Fibroblast of mammary gland (primary cell): Measurements from ENCODE around the gene NPC1L1.
A peak's percentile ranks its signal among the peaks of the same experiment; 100 is the strongest.
"Not testable (repeated sequence)": the region's sequence is repeated elsewhere in the genome, so short reads cannot be mapped to it uniquely, and the experiment has no call there.

ENCODE experiments used
- DNase-seq: peaks from one replicate; pipeline ENCODE4 v3.0.0-alpha.2; 2010; ENCODE audit warnings: low read depth
- H3K4me3 ChIP-seq: 2 replicates; pipeline ENCODE4 v1.5.1; 2011; ENCODE audit warnings: low read depth, mild to moderate bottlenecking, low read length, moderate library complexity; ENCODE audit not compliant: control insufficient read depth
- TF ChIP-seq, protein P1 (sequence below): conservative IDR thresholded peaks from 2 replicates; pipeline ENCODE4 v1.5.1; 2011; ENCODE audit warnings: low read depth, low read length, inconsistent platforms; ENCODE audit not compliant: control insufficient read depth, insufficient read depth

The NPC1L1 gene

GRCh38 chr7:44515590-44516268, 25.4 kb downstream of the NPC1L1 start:
- DNase-seq = no peak
- H3K4me3 ChIP-seq = no peak overlapping the region
- TF ChIP-seq, protein P1, sequence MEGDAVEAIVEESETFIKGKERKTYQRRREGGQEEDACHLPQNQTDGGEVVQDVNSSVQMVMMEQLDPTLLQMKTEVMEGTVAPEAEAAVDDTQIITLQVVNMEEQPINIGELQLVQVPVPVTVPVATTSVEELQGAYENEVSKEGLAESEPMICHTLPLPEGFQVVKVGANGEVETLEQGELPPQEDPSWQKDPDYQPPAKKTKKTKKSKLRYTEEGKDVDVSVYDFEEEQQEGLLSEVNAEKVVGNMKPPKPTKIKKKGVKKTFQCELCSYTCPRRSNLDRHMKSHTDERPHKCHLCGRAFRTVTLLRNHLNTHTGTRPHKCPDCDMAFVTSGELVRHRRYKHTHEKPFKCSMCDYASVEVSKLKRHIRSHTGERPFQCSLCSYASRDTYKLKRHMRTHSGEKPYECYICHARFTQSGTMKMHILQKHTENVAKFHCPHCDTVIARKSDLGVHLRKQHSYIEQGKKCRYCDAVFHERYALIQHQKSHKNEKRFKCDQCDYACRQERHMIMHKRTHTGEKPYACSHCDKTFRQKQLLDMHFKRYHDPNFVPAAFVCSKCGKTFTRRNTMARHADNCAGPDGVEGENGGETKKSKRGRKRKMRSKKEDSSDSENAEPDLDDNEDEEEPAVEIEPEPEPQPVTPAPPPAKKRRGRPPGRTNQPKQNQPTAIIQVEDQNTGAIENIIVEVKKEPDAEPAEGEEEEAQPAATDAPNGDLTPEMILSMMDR = no peak

DNA sequence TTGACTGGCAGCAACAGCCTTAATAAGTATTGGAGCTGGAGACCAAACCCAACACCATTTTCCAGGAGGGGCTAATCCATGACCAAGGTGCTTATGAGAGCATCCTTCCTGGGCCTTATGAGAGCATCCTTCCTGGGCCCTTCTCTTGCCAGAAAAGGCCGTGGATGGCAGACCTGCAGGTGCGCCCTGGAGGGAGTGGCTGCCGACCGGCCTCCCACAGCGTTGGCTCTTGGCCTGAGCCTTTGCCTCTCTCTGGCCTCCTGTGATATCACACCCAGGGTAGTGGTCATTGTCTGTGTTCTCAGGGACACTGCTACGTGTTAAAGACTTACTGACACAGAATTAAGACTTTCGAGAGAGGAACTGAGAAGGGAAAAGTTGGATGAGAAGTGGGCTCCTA, 28.4 kb downstream of the NPC1L1 start:
- TF ChIP-seq, protein P1 = no peak

DNA sequence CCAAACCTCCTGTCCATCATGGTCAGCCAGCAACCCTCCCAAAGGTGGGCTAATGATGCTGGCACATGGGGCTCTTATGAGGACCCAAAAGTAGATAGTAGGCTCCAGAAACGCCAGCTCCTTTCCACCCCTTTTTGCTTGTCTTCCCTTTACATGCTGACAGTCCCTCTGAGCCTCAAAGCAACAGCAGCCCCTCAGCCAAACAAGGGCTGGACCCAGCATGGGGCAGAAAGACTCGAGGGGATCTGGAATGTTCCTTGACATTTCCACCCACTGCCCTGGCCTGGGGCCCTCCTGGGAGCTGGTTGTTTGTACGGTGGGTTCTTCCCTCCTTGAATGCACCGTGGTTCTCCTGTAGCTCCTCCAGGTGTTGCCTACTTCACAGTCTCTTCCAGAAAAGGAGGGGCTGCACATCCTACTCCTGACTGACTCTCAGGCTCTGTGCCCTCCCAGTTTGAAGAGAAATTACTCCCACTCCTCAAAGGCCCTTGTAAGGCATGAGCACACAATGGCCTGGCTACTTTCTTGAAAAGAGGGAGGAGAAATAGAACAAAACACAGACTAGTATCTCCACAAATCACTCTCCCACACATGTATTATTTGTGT, 29.2 kb downstream of the NPC1L1 start:
- no peak for DNase-seq
- TF ChIP-seq, protein P1 = no peak
- H3K4me3 ChIP-seq = no peak overlapping the region

More for the DNA sequence above, 28.4 kb downstream of the NPC1L1 start:
- DNase-seq = no peak
- H3K4me3 ChIP-seq = no peak overlapping the region

DNA sequence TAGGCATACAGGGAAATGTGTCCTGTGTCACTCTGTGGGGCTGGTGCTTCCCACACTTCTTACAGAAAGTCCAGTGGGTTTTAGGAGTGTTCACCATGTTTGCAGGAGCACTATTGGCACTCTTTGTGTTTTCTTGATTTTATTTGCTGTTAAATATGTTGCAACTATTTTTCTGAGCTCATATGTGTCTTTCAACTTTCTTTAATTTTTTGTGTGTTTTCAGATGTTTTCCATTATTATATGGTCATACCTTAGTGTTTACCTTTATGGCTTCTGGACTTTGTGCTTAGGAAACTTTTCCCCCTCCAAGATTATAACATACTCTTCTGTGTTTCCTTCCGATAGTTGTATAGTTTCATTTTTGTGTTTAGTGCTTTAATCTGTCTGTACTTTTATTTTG, 29.9 kb downstream of the NPC1L1 start:
- H3K4me3 ChIP-seq = no peak overlapping the region
- DNase-seq = no peak
- TF ChIP-seq, protein P1 = no peak

DNA sequence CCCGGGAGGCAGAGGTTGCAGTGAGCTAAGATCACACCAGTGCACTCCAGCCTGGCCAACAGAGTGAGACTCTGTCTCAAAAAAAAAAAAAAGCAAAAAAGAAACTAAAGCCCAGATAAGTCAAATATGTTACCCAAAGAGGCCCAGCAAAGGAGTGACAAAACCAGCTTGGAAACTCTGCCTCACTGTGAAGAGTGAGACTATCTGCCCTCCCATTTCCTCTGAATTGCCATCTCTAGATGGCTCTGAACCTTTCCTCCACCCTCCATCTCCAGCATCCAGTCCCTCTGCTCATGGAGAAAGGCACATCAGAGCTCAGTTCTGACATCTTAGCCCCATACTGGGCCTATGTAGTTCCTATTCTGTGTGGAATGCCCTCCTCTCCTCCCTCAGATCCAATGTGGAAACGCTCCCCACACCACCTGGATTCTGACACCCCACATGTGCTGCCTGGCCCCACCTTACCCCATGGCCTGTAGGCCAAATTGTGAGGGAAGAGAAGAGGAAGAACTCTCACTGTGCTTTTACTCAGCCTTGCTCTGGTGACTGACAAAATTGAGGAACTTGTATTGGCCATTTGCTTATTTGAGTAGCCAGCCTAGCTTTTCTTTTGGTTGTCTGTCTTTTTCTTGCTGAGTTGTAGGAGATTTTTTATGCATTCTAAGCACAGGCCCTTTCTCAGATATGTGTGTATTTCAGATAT, 32.7 kb downstream of the NPC1L1 start:
- DNase-seq = no peak
- TF ChIP-seq, protein P1 = no peak
- no peak overlapping the region for H3K4me3 ChIP-seq

- DNase-seq, H3K4me3 ChIP-seq: not testable (repeated sequence)
These were observed 34.4 kb downstream of the NPC1L1 start for GRCh38 chr7:44506592-44507288.

GRCh38 chr7:44505595-44505994, 35.5 kb downstream of the NPC1L1 start:
- TF ChIP-seq, protein P1 = no peak
- H3K4me3 ChIP-seq = no peak overlapping the region
- DNase-seq = peak; percentile 5
